Measurements from ENCODE around the gene MPIG6B. TPM values are rescaled to one million over a fixed set of nuclear protein-coding genes. Genes with fewer than 3 reads are reported as not detected.

The MPIG6B gene
- total and polyA plus RNA-seq, 3 donors from 2014 or later, result 0.74 to 1.3 (median 0.94) TPM

GRCh38 chr6:31736021-31736767, 13.0 kb downstream of the MPIG6B start, which contains the start of gene CLIC1:
TSS of gene CLIC1 (minus strand) at chr6:31736530. CDS start at chr6:31736300, 230 bp downstream.
- 22 to 37% methylated on average over 22 to 24 of the region's 24 CpGs for WGBS, 2 donors
- DNase-seq, result peak; percentile 87
- H3K4me1 ChIP-seq, result peaks cover 26% of the 10 kb centered on the region
- H3K9me3 ChIP-seq, result no peaks in the 10 kb centered on the region
- H3K36me3 ChIP-seq (ENCODE audit: low read depth, missing control alignments), result no peaks in the 10 kb centered on the region
- H3K27me3 ChIP-seq, result no peaks in the 10 kb centered on the region
- intact Hi-C loops (cut with DNase I; ENCODE audit: low total_unique reads), result no loop called here
- peak within 1 kb of the TSS; percentile 86 to 87 for H3K27ac ChIP-seq
- H3K4me3 ChIP-seq, result peak within 1 kb of the TSS; percentile 47 to 71
- TF ChIP-seq CTCF (IDR thresholded peaks at IDR 0.05) (no peak), POLR2A (IDR thresholded peaks at IDR 0.05) (peak; percentile 91)

- WGBS, 2 donors, result 47 to 64% methylated on average over 9 to 10 of the region's 10 CpGs
- Histone ChIP-seq H3K9me3 (no peaks in the 10 kb centered on the region), H3K4me3 (peak overlapping the region; percentile 47 to 71), H3K36me3 (ENCODE audit: low read depth, missing control alignments) (no peaks in the 10 kb centered on the region), H3K27me3 (no peaks in the 10 kb centered on the region), H3K27ac (peak overlapping the region; percentile 86 to 87), H3K4me1 (peaks cover 26% of the 10 kb centered on the region)
- TF ChIP-seq POLR2A (IDR thresholded peaks at IDR 0.05) (no peak), CTCF (IDR thresholded peaks at IDR 0.05) (no peak)
- no peak for DNase-seq
- intact Hi-C loops (cut with DNase I; ENCODE audit: low total_unique reads), result no loop called here
These were observed 13.7 kb downstream of the MPIG6B start for GRCh38 chr6:31736768-31737314.

- no peaks in the 10 kb centered on the region for H3K9me3 ChIP-seq
- H3K27ac ChIP-seq, result peak overlapping the region; percentile 86 to 87
- WGBS, 2 donors, result 62 to 73% methylated on average over 7 of the region's 7 CpGs
- DNase-seq, result no peak
- no peak for TF ChIP-seq POLR2A (IDR thresholded peaks at IDR 0.05)
- no peak overlapping the region for H3K4me3 ChIP-seq
- no peaks in the 10 kb centered on the region for H3K27me3 ChIP-seq
- no peaks in the 10 kb centered on the region for H3K36me3 ChIP-seq (ENCODE audit: low read depth, missing control alignments)
- intact Hi-C loops (cut with DNase I; ENCODE audit: low total_unique reads), result no loop called here
- peaks cover 26% of the 10 kb centered on the region for H3K4me1 ChIP-seq
These were observed 14.3 kb downstream of the MPIG6B start for GRCh38 chr6:31737315-31737990.

- Histone ChIP-seq H3K9me3 (no peaks in the 10 kb centered on the region), H3K27me3 (no peaks in the 10 kb centered on the region), H3K4me3 (no peak overlapping the region), H3K36me3 (ENCODE audit: low read depth, missing control alignments) (no peaks in the 10 kb centered on the region), H3K27ac (peak overlapping the region; percentile 75 to 86), H3K4me1 (peaks cover 26% of the 10 kb centered on the region)
- intact Hi-C loops (cut with DNase I; ENCODE audit: low total_unique reads), result no loop called here
- TF ChIP-seq POLR2A (IDR thresholded peaks at IDR 0.05) (no peak), CTCF (IDR thresholded peaks at IDR 0.05) (no peak)
- 31 to 35% methylated on average over 6 of the region's 6 CpGs for WGBS, 2 donors
- peak; percentile 75 for DNase-seq
These were observed 15.1 kb downstream of the MPIG6B start for GRCh38 chr6:31737991-31738979.
